SK-N-SH (cell line): ENCODE data around the gene PRICKLE3. TPM values are rescaled to one million over a fixed set of nuclear protein-coding genes. Genes with fewer than 3 reads are reported as not detected.

Source experiments
- CTCF ChIA-PET: fragments of 300-600, 350-600 bp; formaldehyde crosslinking; extraction: SDS; loops from one replicate; lab custom pipeline; 2021; lab: Yijun Ruan, JAX
- POLR2A ChIA-PET: fragments of 350-600 bp; sonication (Branson Sonifier 250); formaldehyde crosslinking; extraction: SDS; loops from one replicate; lab custom pipeline; 2020; ENCODE audit warnings: antibody characterized with exemption, inconsistent platforms; lab: Yijun Ruan, JAX
- DNase-seq: peaks from one replicate; pipeline ENCODE4 v3.0.0; 2012
- H2AFZ ChIP-seq: fragments of 200-600 bp; sonication (generic); 2 replicates; pipeline ENCODE4 v1.8.1; 2016; ENCODE audit warnings: antibody characterized with exemption, mild to moderate bottlenecking, low read depth
- H3F3A ChIP-seq: fragments of 200-600 bp; sonication (generic); replicated peaks from 2 replicates; pipeline ENCODE3; 2016; ENCODE audit warnings: antibody characterized with exemption, mild to moderate bottlenecking; ENCODE audit not compliant: insufficient read depth
- H3K27ac ChIP-seq, 2 experiments: fragments of 200-500 bp in 1 of 2; fragments of 200-600 bp in 1 of 2; sonication (Bioruptor generic) in 1 of 2; sonication (generic), shearing (Covaris generic) in 1 of 2; 2 replicates each; pipeline versions ENCODE4 v1.5.1 to v1.6.1; 2014 to 2016; ENCODE audit warnings: low read depth in 2 of 2, inconsistent platforms in 1 of 2, low read length in 1 of 2, mild to moderate bottlenecking in 1 of 2, mixed read lengths in 1 of 2
- H3K27me3 ChIP-seq: fragments of 200-600 bp; sonication (generic), shearing (Covaris generic); 2 replicates; pipeline ENCODE4 v1.6.1; 2016; ENCODE audit warnings: mixed run types; ENCODE audit not compliant: insufficient read depth
- H3K36me3 ChIP-seq, 2 experiments: fragments of 200-500 bp in 1 of 2; fragments of 200-600 bp in 1 of 2; sonication (Bioruptor generic) in 1 of 2; sonication (generic) in 1 of 2; replicated peaks in 1 of 2; 2 replicates each; pipeline versions ENCODE3 to v1.5.1; 2014 to 2016; ENCODE audit warnings: low read length in 1 of 2, mild to moderate bottlenecking in 1 of 2; ENCODE audit not compliant: insufficient read depth in 2 of 2, control insufficient read depth in 1 of 2
- H3K4me1 ChIP-seq, 2 experiments: fragments of 200-500 bp in 1 of 2; fragments of 200-600 bp in 1 of 2; sonication (Bioruptor generic) in 1 of 2; sonication (generic), shearing (Covaris generic) in 1 of 2; 2 replicates each; pipeline versions ENCODE4 v1.5.1 to v1.6.1; 2014 to 2016; ENCODE audit warnings: low read depth in 1 of 2, low read length in 1 of 2, mixed run types in 1 of 2; ENCODE audit not compliant: insufficient read depth in 2 of 2, control insufficient read depth in 1 of 2
- H3K4me2 ChIP-seq: fragments of 200-600 bp; sonication (generic), shearing (Covaris generic); 2 replicates; pipeline ENCODE4 v1.6.1; 2017; ENCODE audit warnings: mixed run types
- H3K4me3 ChIP-seq, 2 experiments: fragments of 200-500 bp in 1 of 2; fragments of 200-600 bp in 1 of 2; sonication (Bioruptor generic) in 1 of 2; sonication (generic), shearing (Covaris generic) in 1 of 2; 2 replicates each; pipeline versions ENCODE4 v1.5.1 to v1.8.1; 2014 to 2016; ENCODE audit warnings: low read depth in 2 of 2, inconsistent platforms in 1 of 2, low read length in 1 of 2, mild to moderate bottlenecking in 1 of 2, mixed read lengths in 1 of 2, moderate library complexity in 1 of 2
- H3K79me2 ChIP-seq: fragments of 200-600 bp; sonication (generic); 2 replicates; pipeline ENCODE4 v1.8.1; 2017; ENCODE audit warnings: mild to moderate bottlenecking; ENCODE audit not compliant: insufficient read depth
- H3K9ac ChIP-seq: fragments of 200-600 bp; sonication (generic); 2 replicates; pipeline ENCODE4 v1.6.1; 2017; ENCODE audit warnings: mixed run types
- H3K9me2 ChIP-seq: fragments of 200-600 bp; sonication (generic); 2 replicates; pipeline ENCODE4 v1.6.1; 2017; ENCODE audit warnings: mixed run types
- H3K9me3 ChIP-seq: fragments of 200-600 bp; sonication (generic); 2 replicates; pipeline ENCODE4 v1.6.1; 2017; ENCODE audit warnings: mixed run types, mild to moderate bottlenecking, moderate library complexity
- H4K20me1 ChIP-seq: fragments of 200-600 bp; sonication (generic); 2 replicates; pipeline ENCODE4 v1.6.1; 2017; ENCODE audit warnings: mild to moderate bottlenecking, mixed run types; ENCODE audit not compliant: insufficient read depth
- EP300 ChIP-seq, 2 experiments: IDR thresholded peaks; 2 replicates each; pipeline versions ENCODE4 v1.4.0 to v1.6.1; 2012; ENCODE audit warnings: borderline replicate concordance in 1 of 2, low read depth in 1 of 2, low read length in 1 of 2
- FOXJ3 ChIP-seq: sonication (generic); formaldehyde crosslinking; IDR thresholded peaks from 2 replicates; pipeline ENCODE4 v1.5.1; 2020; ENCODE audit warnings: mild to moderate bottlenecking, missing genetic modification reagents
- GABPA ChIP-seq: IDR thresholded peaks from 2 replicates; pipeline ENCODE4 v1.4.0; 2012; ENCODE audit warnings: low read depth, mild to moderate bottlenecking
- MEF2A ChIP-seq: IDR thresholded peaks from 2 replicates; pipeline ENCODE4 v1.4.0; 2012; ENCODE audit warnings: low read depth, borderline replicate concordance
- MXI1 ChIP-seq: IDR thresholded peaks from 2 replicates; pipeline ENCODE4 v1.6.1; 2012; ENCODE audit warnings: mild to moderate bottlenecking, low read depth, low read length, improper control_type of control experiment
- NFIC ChIP-seq: IDR thresholded peaks from 2 replicates; pipeline ENCODE4 v1.4.0; 2012; ENCODE audit warnings: borderline replicate concordance
- PBX3 ChIP-seq: IDR thresholded peaks from 2 replicates; pipeline ENCODE4; 2012
- RFX5 ChIP-seq: IDR thresholded peaks from 2 replicates; pipeline ENCODE4 v1.6.1; 2012; ENCODE audit warnings: mild to moderate bottlenecking, improper control_type of control experiment, low read length
- SIN3A ChIP-seq: IDR thresholded peaks from 2 replicates; pipeline ENCODE4 v1.6.1; 2012; ENCODE audit warnings: low read depth, mild to moderate bottlenecking, low read length, moderate library complexity, borderline replicate concordance
- TCF12 ChIP-seq: IDR thresholded peaks from 2 replicates; pipeline ENCODE4 v1.4.0; 2012
- USF2 ChIP-seq: fragments of 150-350 bp; IDR thresholded peaks from 2 replicates; pipeline ENCODE4 v1.6.1; 2017; ENCODE audit warnings: antibody characterized with exemption, low read length, low read depth, borderline replicate concordance
- WGBS: methylation state at CpG from one replicate; pipeline ENCODE4 v1.1.6; 2017; ENCODE audit warnings: low lambda C conversion rate; 5-methylcytosine and 5-hydroxymethylcytosine counted together
- polyA plus RNA-seq, 3 experiments: library from polyadenylated mRNA; depleted of rRNA; stranded (reverse); fragments of >200 nt; gene quantifications; 2 replicates each; pipeline ENCODE4 v1.2.3, GENCODE V29; 2012

The PRICKLE3 gene
- polyA plus RNA-seq, 1 of the 3 experiments (the other 2 are of a cell fraction): 0.07 TPM

- Histone ChIP-seq H3K27ac (no peak overlapping the region), H2AFZ (no peak overlapping the region), H3K9ac (no peak overlapping the region), H3K79me2 (no peaks in the 10 kb centered on the region), H3K9me3 (no peaks in the 10 kb centered on the region), H3K4me1 (no peaks in the 10 kb centered on the region), H3K4me3 (no peak overlapping the region), H3K4me2 (no peak overlapping the region), H3K9me2 (no peaks in the 10 kb centered on the region), H3K36me3 (no peaks in the 10 kb centered on the region), H3F3A (no peaks in the 10 kb centered on the region), H4K20me1 (no peaks in the 10 kb centered on the region), H3K27me3 (peaks cover 23% of the 10 kb centered on the region; the same call in 1 of the 2 replicates)
- DNase-seq: no peak
- TF ChIP-seq MXI1 (no peak), PBX3 (no peak), GABPA (no peak), FOXJ3 (no peak), EP300 (IDR thresholded peaks at IDR 0.05; ENCODE audit: borderline replicate concordance in 1 of 2, low read depth in 1 of 2, low read length in 1 of 2) (no peak), USF2 (no peak), RFX5 (no peak), SIN3A (no peak), NFIC (no peak)
- POLR2A ChIA-PET: no interaction called here
- CTCF ChIA-PET: no interaction called here
- 23% methylated on average over 9 of the region's 9 CpGs for WGBS
Measured at GRCh38 chrX:49211074-49211473, 24.9 kb upstream of the PRICKLE3 start.

GRCh38 chrX:49210406-49210805 is 24.2 kb upstream of the PRICKLE3 start:
- Histone ChIP-seq H3K27ac (no peak overlapping the region), H3K9me3 (no peaks in the 10 kb centered on the region), H3K9ac (no peak overlapping the region), H3F3A (no peaks in the 10 kb centered on the region), H3K4me3 (no peak overlapping the region), H3K4me2 (no peak overlapping the region), H4K20me1 (no peaks in the 10 kb centered on the region), H3K9me2 (no peaks in the 10 kb centered on the region), H3K79me2 (no peaks in the 10 kb centered on the region), H3K27me3 (peaks cover 20% of the 10 kb centered on the region; the same call in 1 of the 2 replicates), H2AFZ (no peak overlapping the region)
- ChIA-PET CTCF (interaction anchor here (2.5 kb wide), 1 partner anchor 18 kb away, joined by 9 read pairs; no protein-coding TSS in a partner anchor), POLR2A (no interaction called here)
- 17% methylated on average over 6 of the region's 8 CpGs for WGBS
- no peak for DNase-seq
- TF ChIP-seq PBX3 (no peak), USF2 (no peak), MEF2A (no peak), TCF12 (no peak)
- TF ChIP-seq, all 33 proteins: peak for 0
- Histone ChIP-seq H3K36me3 (no peaks in the 10 kb centered on the region), H3K4me1 (no peaks in the 10 kb centered on the region)
